ENCODE data around the gene HTRA1.

The HTRA1 gene

DNA sequence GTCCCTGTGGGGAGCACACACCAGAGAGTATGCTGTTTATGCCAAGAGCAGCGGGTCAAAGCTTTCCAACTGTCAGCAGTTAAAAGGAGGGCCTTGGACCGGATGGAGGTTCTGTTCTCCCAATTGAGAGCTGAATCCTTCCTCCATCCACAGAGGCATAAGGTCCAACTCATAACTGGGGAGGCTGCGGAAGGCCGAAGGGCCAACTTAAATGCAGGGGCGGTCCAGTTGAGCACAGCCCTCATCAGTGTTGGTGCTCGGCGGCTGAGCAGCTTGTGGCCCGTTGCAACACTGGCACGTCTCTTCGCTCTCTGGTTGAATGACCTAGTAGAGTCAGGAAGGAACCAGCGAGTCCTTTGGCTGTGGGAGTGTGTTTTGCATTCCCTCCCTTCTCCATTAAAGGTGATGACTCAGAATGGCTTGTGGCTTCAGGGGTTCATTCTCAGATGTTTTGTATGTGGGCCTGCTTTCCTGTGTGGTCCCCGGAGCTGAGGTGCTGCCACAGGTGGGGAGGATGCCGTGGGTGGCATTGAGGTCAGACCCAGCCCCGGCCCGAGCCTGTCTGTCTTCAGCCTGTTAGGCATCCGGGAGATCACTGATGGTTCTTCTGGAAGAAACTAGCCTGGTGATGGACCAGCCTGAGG lies 54.4 kb downstream of the HTRA1 start:
- DNase-seq (ENCODE audit: low read depth) = peak; percentile 57

DNA sequence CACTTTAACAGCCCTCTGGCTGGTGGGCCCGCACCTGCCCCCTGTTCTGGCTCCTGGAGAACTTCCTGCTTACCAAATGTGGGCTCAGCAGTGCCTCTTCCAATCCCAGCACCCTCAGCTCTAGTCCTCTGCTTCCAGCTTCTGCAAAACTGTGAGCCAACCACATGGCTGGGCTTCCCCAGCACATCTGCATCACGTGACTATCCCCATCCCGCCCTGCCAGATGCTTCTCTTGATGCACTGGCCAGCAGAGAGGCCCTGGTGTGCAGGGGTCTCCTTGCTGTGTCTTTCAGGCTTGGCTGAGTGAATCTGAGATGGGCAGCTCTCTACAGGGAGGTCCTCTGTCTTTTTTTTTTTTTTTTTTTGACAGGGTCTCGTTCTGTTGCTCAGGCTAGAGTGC lies 55.4 kb downstream of the HTRA1 start:
- no peak for DNase-seq (ENCODE audit: low read depth)

DNA sequence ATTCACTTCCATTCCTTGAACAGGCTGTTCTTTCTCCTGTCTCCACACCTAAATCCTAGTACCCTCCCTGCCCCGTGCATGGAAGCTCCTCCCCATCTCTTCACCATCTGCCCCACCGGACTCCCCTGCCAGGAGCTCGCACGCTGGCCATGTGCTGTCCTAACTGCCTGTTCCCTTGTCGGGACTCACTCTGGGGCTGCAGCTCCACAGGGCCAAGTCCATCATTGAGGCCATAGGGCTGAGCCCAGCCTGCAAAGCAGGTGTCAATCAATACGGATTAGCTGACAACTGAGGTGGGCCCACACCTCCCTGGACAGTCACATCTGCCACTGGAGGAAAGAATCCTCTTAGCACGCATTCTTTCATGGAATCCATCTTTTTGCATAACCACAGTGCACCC lies 57.8 kb downstream of the HTRA1 start:
- no peak for DNase-seq (ENCODE audit: low read depth)

DNA sequence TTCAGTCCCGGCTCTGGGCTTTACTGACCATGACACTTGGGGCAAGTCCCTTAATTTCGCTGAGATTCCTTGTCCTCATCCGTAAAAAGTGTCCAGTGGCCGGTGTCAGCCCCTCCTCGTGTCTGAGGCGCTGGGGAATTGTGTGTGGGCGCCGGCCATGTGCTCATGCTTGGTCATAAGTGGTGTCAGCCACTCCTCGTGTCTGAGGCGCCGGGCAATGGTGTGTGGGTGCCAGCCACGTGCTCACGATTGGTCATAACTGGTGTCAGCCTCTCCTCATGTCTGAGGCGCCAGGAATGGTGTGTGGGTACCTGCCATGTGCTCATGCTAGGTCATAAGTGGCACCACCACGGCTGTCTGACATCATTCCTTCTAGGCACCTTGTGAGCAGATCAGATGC lies 58.5 kb downstream of the HTRA1 start:
- DNase-seq (ENCODE audit: low read depth) = peak; percentile 6

DNA sequence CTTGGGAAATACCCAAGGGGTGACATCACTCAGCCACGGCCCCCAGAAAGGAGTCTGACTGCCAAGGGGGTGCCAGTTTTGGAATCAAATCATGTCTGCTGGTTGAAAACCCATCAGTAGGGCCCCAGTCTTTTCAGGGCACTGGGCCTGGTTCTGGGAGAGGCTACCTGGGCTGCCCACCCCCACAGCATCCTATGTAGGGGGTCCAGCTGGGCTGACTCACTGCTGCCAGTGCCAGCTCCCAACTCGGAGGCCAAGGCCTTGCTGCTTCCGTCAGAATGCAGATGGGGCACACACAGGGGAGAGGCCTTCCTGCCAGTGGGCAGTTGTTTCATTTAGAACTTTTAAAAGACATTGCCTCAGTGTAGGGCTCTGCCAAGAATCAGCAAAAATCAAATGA lies 59.7 kb downstream of the HTRA1 start:
- DNase-seq (ENCODE audit: low read depth) = no peak

DNA sequence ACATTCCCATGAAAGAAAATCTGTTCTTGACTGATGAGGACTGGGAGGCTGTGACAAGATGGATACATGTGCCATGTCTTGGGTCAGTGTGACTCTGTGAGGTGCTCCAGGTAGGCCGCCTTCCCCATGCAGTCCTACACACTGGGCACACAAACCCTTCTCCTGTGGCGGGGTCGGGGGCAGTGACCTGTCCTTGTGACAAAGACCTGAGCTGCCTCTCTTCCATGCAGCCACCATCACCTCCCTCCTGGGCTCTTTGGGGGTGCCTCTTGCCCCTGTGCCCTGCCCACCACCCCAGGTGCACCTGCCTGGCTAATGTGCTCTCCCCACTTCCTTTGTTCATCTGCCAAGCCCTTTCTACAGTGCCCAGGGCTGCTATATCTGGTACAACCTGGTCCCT lies 63.5 kb downstream of the HTRA1 start:
- no peak for DNase-seq (ENCODE audit: low read depth)

DNA sequence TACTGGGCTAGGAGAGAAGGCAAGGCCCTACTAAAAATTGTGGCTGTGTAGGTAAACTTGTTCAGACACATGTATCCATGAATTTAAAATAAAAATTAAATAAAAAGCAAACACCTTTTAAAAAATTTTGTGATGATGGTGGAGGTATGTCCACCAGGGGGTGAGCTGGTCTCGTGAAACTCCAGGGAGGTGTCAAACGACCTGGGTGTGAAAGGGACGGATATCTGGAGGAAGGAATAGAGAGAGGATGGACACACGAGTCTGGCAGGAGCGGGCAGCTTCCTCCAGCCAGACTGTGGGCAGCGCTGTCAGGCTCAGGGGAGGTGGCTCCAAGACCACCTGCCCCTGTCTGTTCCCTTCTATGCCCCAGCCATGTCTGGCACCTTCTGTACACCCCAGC lies 64.4 kb downstream of the HTRA1 start:
- peak; percentile 38 for DNase-seq (ENCODE audit: low read depth)

DNA sequence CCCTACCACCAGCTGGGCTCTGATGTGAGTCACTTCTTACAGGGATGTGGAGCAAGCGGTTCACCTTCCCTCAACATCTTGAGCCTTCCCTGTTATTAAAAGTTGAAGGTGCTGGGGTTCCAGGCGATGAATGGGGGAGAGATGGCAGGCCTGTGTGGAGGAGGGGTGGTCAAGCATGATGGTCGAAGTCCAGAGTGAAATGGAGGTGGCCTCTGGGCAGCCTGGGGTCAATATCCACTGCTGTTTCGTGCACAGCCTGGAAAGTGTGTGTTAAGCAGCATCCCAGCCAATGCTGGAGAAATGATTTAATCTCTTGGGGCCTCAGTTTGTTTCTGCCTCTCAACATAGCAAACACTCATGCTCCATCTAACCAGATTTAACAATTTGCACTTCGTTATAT lies 65.5 kb downstream of the HTRA1 start:
- DNase-seq (ENCODE audit: low read depth) = no peak

DNA sequence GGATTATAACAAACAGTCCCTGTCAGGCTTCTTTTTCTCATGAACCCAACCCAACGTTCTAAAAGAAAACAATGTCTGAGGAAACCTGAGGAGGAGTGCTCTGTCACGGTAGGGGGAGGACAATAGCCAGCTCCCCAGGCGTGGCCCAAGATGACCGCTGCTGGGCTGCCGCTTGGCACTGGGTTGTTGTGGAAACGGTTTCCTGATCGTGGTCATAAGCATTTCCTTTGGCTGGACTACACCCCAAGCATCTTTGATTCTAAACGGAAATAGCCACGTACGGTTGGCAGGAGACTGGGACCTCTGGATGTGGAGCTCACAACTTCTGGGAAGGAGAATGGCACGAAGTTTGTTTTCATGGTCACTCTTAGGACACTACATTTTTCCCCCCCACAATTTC lies 68.8 kb downstream of the HTRA1 start:
- no peak for DNase-seq (ENCODE audit: low read depth)

DNA sequence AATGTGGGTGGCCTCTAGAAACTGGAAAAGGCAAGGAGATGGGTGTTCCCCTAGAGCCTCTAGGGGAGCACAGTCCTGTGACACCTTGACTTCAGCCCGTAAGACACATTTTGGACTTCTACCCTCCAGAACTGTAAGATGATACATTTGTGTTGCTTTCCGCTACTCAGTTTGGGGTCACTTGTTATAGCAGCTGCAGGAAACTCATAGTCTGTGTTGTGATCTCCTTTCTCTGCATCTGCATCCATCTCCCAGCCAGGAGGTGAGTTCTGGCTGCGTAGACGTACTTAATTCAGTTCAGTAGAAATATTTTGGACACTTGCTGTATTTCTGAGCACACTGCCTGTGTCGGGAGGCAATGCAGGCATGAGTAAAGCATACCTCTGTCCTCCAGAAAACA lies 69.9 kb downstream of the HTRA1 start:
- no peak for DNase-seq (ENCODE audit: low read depth)

DNA sequence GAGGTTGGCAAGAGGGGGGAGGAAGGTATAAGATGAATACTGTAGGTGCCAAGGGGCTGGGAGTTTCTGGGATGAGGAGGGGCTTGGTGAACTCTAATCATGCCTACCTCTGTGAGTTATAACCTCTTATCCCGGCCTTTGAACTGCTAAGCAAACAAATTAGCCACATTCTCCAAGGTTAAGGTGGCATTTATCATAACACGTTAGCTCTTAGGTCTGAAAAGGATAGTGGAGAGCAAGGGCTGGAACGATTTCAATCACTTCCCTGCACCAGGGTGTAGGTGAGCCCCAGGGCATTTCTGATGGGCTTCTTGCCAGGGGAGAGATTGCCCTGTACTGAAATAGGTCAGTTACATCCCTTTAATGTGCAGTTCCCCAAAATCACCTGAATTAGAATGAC lies 70.6 kb downstream of the HTRA1 start:
- no peak for DNase-seq (ENCODE audit: low read depth)

DNA sequence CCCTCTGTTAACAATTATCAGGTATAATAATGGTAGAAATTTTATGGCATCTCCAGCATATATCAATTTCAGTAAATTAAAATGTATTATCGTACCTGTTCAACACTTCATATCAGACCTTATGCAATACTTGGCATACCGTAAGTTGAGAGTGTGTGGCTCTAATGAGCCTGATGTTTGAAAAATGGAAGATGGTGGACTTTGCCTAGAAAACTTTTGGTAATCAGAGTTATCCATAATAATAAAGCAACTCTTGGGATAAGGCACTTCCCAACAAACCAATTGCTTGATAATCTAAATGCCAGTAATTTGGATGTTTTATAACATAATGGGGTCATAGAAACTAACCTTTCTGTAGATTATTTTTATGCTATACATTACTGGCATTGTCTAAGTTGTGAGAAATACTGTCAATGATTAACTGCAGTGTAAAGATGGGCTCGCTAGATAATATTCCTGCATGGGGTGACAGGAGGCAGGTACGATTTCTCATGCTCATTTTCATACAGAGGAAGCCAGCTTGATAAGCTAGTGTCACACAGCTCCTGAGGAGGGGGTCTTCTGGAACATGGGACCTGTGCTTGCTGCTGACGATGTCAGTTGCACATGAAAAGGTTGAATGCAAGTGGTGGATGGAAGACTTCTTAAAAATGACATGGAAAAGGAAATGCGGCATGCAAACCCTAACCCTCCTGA lies 71.4 kb downstream of the HTRA1 start:
- no peak for DNase-seq (ENCODE audit: low read depth)

DNA sequence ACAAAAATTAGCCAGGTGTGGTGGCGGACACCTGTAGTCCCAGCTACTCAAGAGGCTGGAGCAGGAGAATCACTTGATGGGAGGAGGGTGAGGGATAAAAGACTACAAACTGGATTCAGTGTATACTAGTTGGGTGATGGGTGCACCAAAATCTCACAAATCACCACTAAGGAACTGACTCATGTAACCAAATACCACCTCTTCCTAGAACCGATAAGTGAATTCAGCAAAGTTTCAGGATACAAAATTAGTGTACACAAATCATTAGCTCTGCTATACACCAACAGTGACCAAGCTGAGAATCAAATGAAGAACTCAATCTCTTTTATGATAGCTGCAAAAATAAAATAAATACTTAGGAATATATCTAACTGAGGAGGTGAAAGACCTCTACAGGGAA lies 76.2 kb downstream of the HTRA1 start:
- DNase-seq (ENCODE audit: low read depth) = no peak

DNA sequence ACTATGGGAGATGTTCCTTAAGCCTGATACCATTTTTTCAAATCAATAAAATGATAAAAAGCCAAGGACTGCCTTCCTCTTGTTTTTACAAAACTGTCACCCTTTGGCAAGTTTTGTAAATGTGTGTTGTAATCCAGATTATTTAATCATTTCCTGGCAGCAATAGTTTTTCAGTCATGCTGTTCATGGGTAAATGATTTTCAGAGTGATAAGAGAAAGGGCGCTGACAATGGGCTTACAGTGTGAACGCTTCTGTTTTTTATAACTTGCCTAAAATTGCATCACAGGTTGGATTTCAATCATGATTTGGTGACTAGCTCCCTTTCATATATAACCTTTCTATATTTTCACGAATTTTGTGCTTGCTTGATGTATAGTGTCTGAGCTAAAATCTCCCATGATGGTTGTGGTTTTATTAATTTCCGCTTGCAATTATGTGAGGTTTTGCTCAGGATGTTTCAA lies 80.2 kb downstream of the HTRA1 start:
- DNase-seq (ENCODE audit: low read depth) = no peak

DNA sequence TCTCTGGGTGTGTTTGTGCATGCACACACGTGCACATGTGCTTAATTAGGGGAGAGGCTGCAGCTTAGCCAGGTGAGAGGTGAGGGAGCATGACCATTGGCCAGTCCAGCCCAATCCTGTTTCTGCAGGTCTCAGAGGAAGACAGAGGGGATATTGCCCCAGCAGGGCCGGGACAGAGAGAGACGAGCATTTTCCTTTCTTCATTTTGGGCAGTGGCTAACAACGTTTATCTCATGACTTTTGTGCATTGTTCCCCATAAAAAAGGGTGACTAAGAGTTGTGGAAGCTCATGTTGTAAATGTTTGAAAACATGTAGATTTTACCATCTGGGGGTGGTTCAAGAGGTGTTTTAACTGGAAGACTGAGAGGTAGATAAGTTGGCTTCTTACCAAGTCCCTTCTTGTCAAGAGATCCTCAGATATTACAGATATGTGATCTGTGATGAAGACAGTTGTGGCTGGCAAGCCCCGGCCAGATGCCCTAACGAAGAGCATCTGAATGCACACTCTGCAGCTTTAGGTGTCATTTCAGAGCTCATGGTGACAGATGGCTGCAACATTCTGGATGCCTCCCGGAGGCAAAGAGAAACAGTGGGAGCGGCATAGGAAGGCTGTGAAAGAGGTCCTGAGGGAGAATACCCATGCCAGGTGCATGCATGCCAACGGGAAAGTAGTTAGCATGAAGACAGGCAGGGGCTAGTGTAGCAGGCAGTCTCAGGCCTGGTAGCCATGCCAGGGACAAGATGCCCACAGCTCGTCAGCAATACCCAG lies 82.5 kb downstream of the HTRA1 start:
- DNase-seq (ENCODE audit: low read depth) = no peak

DNA sequence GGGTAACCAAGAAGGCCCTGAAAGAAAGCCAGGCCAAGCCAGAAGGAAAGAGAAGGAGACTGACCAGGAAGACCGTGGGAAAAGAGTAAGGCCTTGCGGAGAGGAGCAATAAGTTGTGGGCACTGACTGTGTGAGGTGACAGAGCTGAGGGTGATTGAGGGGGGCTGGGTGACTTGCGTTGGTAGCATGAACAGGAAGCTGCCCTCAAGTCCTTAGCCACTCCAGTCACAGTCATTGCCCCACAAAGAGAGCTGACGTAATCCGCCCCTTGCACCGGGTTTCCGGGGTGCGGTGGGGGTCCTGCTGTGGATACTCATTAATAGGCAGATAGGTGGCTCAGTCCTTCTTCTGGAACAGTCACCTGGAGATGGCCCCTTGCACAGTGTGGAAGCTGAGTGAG lies 83.1 kb downstream of the HTRA1 start:
- DNase-seq (ENCODE audit: low read depth) = no peak

DNA sequence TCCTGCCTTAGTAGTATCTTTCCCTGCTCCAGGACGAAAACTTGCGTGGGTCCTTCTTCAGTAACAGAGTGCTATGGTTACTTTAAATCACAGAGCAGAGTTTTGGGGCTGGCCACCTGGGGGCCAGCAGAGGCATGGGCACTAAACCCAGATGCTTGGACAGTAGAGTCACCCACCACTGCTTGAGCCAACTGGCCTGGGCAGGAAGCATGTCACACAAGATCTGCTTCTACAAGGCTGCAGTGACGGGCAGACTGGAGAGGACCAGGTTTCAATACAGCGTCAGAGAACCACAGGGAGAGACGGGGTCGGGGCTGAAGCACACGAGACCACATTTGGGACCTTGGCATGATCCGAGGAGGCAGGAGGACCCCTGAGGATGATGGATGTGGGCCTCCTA lies 84.9 kb downstream of the HTRA1 start:
- DNase-seq (ENCODE audit: low read depth) = no peak

DNA sequence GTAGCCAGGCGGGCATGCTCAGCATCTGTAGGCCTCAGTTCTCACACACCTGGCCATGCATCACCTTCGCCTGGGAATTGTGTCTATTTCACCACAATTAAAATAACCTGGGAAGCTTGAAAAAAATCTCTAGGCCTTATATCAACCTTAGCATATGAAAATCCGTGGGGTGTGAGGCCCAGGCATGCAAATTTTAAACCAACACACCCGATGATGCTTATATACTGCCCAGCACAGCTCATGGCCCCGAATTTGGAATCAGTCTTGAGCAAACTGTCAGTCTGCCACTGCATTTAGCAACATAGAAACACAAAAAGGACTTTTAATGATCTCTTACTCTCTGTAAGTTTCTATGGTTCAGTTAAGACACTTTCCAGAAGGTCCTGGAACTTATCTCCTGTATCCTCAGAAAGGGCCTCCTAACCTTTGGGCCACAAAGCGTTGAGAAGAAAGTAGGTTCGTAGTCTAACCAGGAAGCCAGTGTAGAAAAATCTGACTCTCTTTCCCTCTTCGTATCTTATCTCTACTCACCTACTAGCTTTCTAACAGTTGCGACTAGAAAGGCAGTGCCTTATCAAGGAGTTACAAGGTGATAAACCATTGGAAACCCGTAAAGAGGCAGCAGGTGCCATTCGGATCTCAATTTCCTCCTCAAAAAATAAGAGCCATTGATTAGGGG lies 87.2 kb downstream of the HTRA1 start:
- DNase-seq (ENCODE audit: low read depth) = no peak

DNA sequence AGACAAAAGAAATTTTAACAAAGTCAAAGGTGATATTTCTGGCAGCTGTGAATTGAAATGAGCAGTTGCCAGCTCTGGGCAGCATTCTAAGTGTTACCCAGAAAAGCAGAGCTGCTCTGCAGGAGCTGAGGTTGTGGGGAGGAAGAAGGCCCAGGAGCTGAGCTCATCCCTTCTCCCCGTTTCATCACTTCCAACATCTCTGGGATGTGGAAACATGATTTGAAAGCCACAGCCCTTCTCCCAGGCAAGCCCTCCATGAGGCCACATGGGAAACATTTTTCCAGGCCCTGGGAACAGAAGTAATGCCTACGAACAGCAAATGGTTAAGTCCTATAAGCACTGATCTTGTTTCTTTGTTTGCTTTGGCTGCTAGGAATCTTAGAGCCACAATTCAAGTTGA lies 88.3 kb downstream of the HTRA1 start:
- DNase-seq (ENCODE audit: low read depth) = no peak

DNA sequence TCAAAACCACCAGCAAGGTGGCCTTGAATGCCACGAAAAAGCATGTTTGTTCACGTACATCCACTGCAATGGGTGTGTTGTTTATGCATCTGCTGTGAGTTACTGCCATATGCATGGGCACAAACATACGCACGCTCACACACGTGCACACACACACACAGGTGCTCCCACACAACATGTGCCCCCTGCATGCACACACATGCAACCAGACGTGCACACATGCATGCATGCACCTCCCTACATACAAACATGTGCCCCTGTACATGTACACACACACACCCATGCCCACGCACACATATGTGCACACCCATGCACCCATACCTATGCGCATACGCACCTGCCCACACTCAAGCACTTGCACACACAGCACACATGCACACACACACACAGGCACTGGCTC lies 89.1 kb downstream of the HTRA1 start:
- DNase-seq (ENCODE audit: low read depth) = no peak

DNA sequence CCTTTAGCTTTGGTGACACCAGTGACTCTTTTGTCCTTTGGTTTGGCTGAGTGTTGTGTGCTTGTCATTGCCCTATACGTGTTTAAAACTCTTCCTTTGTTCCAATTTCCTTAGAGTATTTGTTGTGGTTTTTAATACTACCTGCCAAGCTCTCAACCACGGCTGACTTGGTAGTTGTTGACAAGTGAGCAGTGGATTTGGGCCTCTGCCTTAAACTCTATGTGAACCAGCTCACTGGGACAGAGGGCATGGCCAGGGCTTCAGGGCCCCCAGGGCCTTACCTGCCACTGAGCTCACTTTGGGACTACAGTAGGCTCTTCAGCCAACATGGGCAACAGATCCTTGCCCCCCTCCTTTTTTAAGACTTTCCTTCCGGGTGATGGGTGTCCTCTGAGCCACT lies 89.6 kb downstream of the HTRA1 start:
- no peak for DNase-seq (ENCODE audit: low read depth)

DNA sequence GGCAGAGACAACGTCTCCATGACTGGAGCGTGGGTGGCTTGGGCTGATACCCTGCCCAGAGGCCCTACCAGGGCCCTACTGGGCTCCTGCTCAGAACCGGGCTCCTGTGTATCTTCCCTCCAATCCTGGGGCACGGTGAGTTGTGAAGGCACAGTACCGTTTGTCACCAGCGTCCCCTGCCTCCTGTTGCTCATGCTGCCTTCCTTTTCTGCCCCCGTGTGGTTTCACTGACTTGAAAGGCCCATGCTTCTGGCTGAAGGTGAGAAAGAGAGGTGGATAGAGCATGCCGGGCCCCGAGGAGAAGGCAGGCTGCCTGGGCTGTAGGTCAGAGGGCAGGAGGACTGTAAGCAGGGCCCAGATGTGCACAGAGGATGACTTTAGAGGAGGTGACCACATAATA lies 90.1 kb downstream of the HTRA1 start:
- no peak for DNase-seq (ENCODE audit: low read depth)

DNA sequence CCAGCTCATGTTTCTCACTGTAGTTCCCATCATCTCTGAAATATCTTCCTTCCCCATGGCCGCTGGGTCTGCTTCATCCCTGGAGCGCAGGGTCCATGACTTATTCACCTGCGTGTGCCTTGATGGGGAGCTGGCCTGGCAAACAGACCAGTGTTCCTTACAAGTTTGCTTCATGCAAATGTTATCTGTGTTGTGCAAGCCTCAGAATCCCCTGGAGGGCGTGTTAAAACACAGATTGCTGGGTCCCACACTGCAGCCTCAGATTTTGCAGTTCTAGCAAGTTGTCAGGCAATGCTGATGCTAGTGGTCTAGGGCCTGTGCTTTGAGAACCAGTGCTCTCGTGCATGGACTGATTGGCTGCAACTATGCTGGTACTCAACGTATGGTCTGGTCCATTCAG lies 92.0 kb downstream of the HTRA1 start:
- DNase-seq (ENCODE audit: low read depth) = no peak
